HepG2 (cell line): Measurements from ENCODE around the gene MAT2A. TPM values are rescaled to one million over a fixed set of nuclear protein-coding genes. Genes with fewer than 3 reads are reported as not detected.

Experiments used
- ATAC-seq: fragments of 200-7000 bp; cut with Tn5 transposase; 3 replicates; pipeline ENCODE4 v1.9.1; 2020; ENCODE audit warnings: mild to moderate bottlenecking, moderate library complexity
- BruUV-seq: library from RNA; stranded (reverse); fragments of 400-500 nt; replicated peaks from 2 replicates; lab custom pipeline; 2021; lab: Mats Ljungman, UMichigan
- CTCF ChIA-PET: fragments of 300-600 bp; formaldehyde crosslinking; extraction: SDS; loops from one replicate; lab custom pipeline; 2021; ENCODE audit warnings: low total read pairs, inconsistent platforms, low intra/inter-chr PET ratio; lab: Yijun Ruan, JAX
- POLR2A ChIA-PET: fragments of 350-600 bp; sonication (Branson Sonifier 250); formaldehyde crosslinking; loops from one replicate; lab custom pipeline; 2020; ENCODE audit warnings: antibody characterized with exemption, inconsistent platforms; lab: Yijun Ruan, JAX
- DNase-seq: peaks from one replicate; pipeline ENCODE4 v3.0.0-alpha.2; 2015; ENCODE audit warnings: low spot score
- FAIRE-seq: peaks from 3 replicates; lab custom pipeline; 2011; peaks lifted over from hg19 to GRCh38; lab: Jason Lieb, UNC
- H2AFZ ChIP-seq: one replicate; pipeline ENCODE4 v1.6.1; 2011; ENCODE audit warnings: low read length, inconsistent platforms
- H3K27ac ChIP-seq: fragments of 300-600 bp; 3 replicates; pipeline ENCODE4 v1.8.0; 2011; ENCODE audit warnings: mixed run types, mild to moderate bottlenecking, mixed read lengths, low read length, inconsistent platforms; ENCODE audit not compliant: insufficient read depth; ENCODE audit errors: extremely low read length
- H3K27me3 ChIP-seq, 2 experiments: fragments of 200-600 bp in 1 of 2; 2 replicates in 1 of 2; 3 replicates in 1 of 2; pipeline versions ENCODE4 v1.6.0 to v1.8.0; 2011; ENCODE audit warnings: low read length in 2 of 2, mild to moderate bottlenecking in 2 of 2, moderate library complexity in 2 of 2, inconsistent platforms in 1 of 2; ENCODE audit not compliant: insufficient read depth in 2 of 2, control insufficient read depth in 1 of 2
- H3K36me3 ChIP-seq, 2 experiments: fragments of 200-600 bp in 1 of 2; replicated peaks in 1 of 2; 2 replicates in 1 of 2; 3 replicates in 1 of 2; pipeline versions ENCODE4 v1.5.1 to v1.8.0; 2011; ENCODE audit warnings: low read length in 2 of 2, inconsistent platforms in 1 of 2; ENCODE audit not compliant: insufficient read depth in 2 of 2, control insufficient read depth in 1 of 2
- H3K4me1 ChIP-seq: 2 replicates; pipeline ENCODE4 v1.5.1; 2012; ENCODE audit warnings: low read length, inconsistent platforms; ENCODE audit not compliant: insufficient read depth
- H3K4me2 ChIP-seq: 2 replicates; pipeline ENCODE4 v1.6.0; 2011; ENCODE audit warnings: low read depth, low read length, inconsistent platforms
- H3K4me3 ChIP-seq, 3 experiments: fragments of 200-600 bp in 1 of 3; sonication (generic), shearing (Covaris generic) in 1 of 3; replicated peaks in 1 of 3; 2 replicates each; pipeline ENCODE4 v1.5.1; 2011 to 2016; ENCODE audit warnings: low read length in 3 of 3, inconsistent platforms in 2 of 3, low read depth in 2 of 3, mild to moderate bottlenecking in 2 of 3, control low read depth in 1 of 3, mixed read lengths in 1 of 3; ENCODE audit not compliant: insufficient read depth in 1 of 3
- H3K79me2 ChIP-seq: one replicate; pipeline ENCODE4 v1.6.1; 2011; ENCODE audit warnings: low read length, inconsistent platforms; ENCODE audit not compliant: insufficient read depth
- H3K9ac ChIP-seq: 2 replicates; pipeline ENCODE4 v1.6.0; 2011; ENCODE audit warnings: mild to moderate bottlenecking, low read depth, low read length, inconsistent platforms; ENCODE audit not compliant: insufficient read depth
- H3K9me3 ChIP-seq: 2 replicates; pipeline ENCODE4 v1.5.1; 2012; ENCODE audit warnings: mild to moderate bottlenecking, low read length
- H4K20me1 ChIP-seq: 2 replicates; pipeline ENCODE4 v1.6.0; 2011; ENCODE audit warnings: inconsistent platforms, mild to moderate bottlenecking, low read length, moderate library complexity; ENCODE audit not compliant: insufficient read depth
- AGO1 ChIP-seq: fragments of 200-400 bp; formaldehyde crosslinking; IDR thresholded peaks from 2 replicates; pipeline ENCODE4 v1.6.1; 2017; ENCODE audit warnings: mild to moderate bottlenecking, low read depth, low read length, moderate library complexity; ENCODE audit not compliant: poor library complexity, severe bottlenecking
- FOXJ3 ChIP-seq: sonication (generic); formaldehyde crosslinking; IDR thresholded peaks from 2 replicates; pipeline ENCODE4 v1.4.0; 2020; ENCODE audit warnings: missing genetic modification reagents, mild to moderate bottlenecking, borderline replicate concordance
- IKZF5 ChIP-seq: IDR thresholded peaks from 2 replicates; pipeline ENCODE4 v1.6.1; 2018; ENCODE audit warnings: missing genetic modification reagents, mild to moderate bottlenecking, missing compliant biosample characterization
- KLF11 ChIP-seq: IDR thresholded peaks from 2 replicates; pipeline ENCODE4 v1.6.1; 2016; ENCODE audit warnings: missing compliant biosample characterization
- MLXIP ChIP-seq: sonication (generic); formaldehyde crosslinking; IDR thresholded peaks from 2 replicates; pipeline ENCODE4 v1.9.0; 2021; ENCODE audit warnings: missing genetic modification reagents, borderline replicate concordance
- NBN ChIP-seq: fragments of 450-650 bp; conservative IDR thresholded peaks from 2 replicates; pipeline ENCODE4 v1.6.1; 2017
- NR2F2 ChIP-seq: IDR thresholded peaks from 2 replicates; pipeline ENCODE4 v1.6.1; 2012; ENCODE audit warnings: low read depth, inconsistent platforms, borderline replicate concordance
- TCF7L2 ChIP-seq: IDR thresholded peaks from 2 replicates; pipeline ENCODE4 v1.6.1; 2011; ENCODE audit warnings: mild to moderate bottlenecking, low read depth, low read length, moderate library complexity
- ZNF569 ChIP-seq: sonication (generic); formaldehyde crosslinking; IDR thresholded peaks from 2 replicates; pipeline ENCODE4 v1.5.0; 2020; ENCODE audit warnings: mild to moderate bottlenecking, missing genetic modification reagents, moderate library complexity, borderline replicate concordance
- ZNF766 ChIP-seq: sonication (generic); formaldehyde crosslinking; IDR thresholded peaks from 2 replicates; pipeline ENCODE4 v1.5.0; 2020; ENCODE audit warnings: missing genetic modification reagents, borderline replicate concordance
- ZNF784 ChIP-seq: sonication (generic); formaldehyde crosslinking; IDR thresholded peaks from 2 replicates; pipeline ENCODE4 v1.5.1; 2020; ENCODE audit warnings: missing genetic modification reagents, mild to moderate bottlenecking, borderline replicate concordance
- ZZZ3 ChIP-seq: sonication (generic); formaldehyde crosslinking; IDR thresholded peaks from 2 replicates; pipeline ENCODE4 v1.4.0; 2020; ENCODE audit warnings: missing genetic modification reagents, mild to moderate bottlenecking, borderline replicate concordance
- WGBS: methylation state at CpG from one replicate; pipeline ENCODE4 v1.1.6; 2017; ENCODE audit warnings: low lambda C conversion rate; 5-methylcytosine and 5-hydroxymethylcytosine counted together
- in situ Hi-C: cut with HindIII; loops from 2 replicates; pipeline ENCODE4 v1.10.0; 2017; ENCODE audit warnings: low pct_unique_long_range_greater_than_20kb; ENCODE audit not compliant: extremely low pct_ligation_motif_present
- intact Hi-C: fragments of 100-400 bp; cut with micrococcal nuclease; formaldehyde crosslinking; loops from one replicate; pipeline ENCODE4 v1.10.0; 2022; ENCODE audit not compliant: unreplicated experiment
- polyA plus RNA-seq, 8 experiments: library from polyadenylated mRNA; depleted of rRNA in 3 of 8; stranded (reverse) in 7 of 8; unstranded in 1 of 8; fragments of >200 nt; fragmentation: Illumina TruSeq in 4 of 8; extraction: Trizol in 4 of 8; gene quantifications; 2 replicates each; pipeline versions ENCODE4 v1.2.1 to v1.2.3, GENCODE V29; 2011 to 2016; ENCODE audit warnings: low read depth in 4 of 8, missing spikeins in 1 of 8, mixed read lengths in 1 of 8; ENCODE audit not compliant: insufficient read depth in 1 of 8
- total RNA-seq, 5 experiments: library from RNA; depleted of rRNA; stranded (reverse); fragments of >200 nt; fragmentation: Illumina TruSeq; extraction: Trizol; gene quantifications; 2 replicates each; pipeline ENCODE4 v1.2.3, GENCODE V29; 2016; ENCODE audit warnings: low read depth in 1 of 5
- TF ChIP-seq, protein P1 (sequence below): sonication (generic); formaldehyde crosslinking; IDR thresholded peaks from 2 replicates; pipeline ENCODE4 v1.4.0; 2020; ENCODE audit warnings: missing genetic modification reagents
- TF ChIP-seq, protein P2 (sequence below): sonication (generic); formaldehyde crosslinking; IDR thresholded peaks from 2 replicates; pipeline ENCODE4 v1.8.0; 2022; ENCODE audit warnings: missing genetic modification reagents, low read depth, mild to moderate bottlenecking, borderline replicate concordance

MAT2A gene
- total and polyA plus RNA-seq, 2 of the 13 experiments (the other 11 are each of a cell fraction or from before 2014, with no cell fraction given), result 155 to 331 TPM

DNA sequence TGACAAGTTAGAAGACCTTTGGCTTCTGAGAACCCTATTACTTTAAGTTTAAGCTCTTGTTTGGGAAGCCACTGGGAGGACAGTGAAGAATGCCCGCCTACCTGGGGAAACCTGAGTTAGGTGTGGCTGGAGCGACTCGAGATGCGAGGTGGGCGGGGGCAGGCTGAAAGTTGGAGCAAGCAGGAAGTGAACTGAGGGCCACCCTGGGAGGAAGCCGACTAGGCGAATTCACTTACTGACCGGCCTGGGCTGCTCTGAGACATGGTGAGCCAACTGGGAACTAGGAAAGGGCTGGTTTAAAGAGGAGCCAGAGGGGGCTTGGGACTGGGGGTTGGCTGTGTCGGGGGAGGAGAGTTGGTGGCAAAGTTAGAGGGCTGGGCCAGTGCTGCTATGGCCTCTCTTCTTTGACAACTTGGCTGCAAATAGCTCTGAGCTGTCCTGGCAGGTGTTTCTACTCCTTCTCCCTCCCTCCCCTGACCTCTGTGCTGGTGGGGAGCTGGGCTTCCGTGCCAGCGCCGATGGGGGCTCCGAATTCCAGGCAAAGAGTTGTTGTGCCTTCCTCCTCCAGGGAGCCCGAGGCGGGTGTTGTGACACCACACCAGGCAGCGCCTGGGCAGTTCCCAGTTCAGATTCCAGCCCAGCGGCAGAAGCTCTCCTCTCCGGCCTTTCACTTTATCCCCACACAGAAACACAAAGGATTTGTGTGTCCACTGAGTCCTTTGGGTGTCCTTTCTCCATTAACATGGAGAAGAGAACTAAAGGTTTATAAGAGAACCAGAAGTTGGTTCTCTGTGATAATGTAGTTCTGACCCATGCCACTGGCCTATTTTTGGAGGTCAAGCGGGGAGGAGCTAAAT lies 38.6 kb downstream of the MAT2A start, which contains the start of gene VAMP8:
Gene VAMP8 (plus strand): TSS at position 201 of the 857 bp plus-strand sequence. CDS start 61 bp downstream, at position 262.
- intact Hi-C loops, result loop anchor here (1.0 to 2.0 kb wide), 3 partner anchors 8 to 25 kb away; partner anchors contain the start of genes GGCX and TMEM150A
- Histone ChIP-seq H3K9ac (peak within 1 kb of the TSS; percentile 80), H3K9me3 (no peaks in the 10 kb centered on the region), H2AFZ (peak within 1 kb of the TSS; percentile 84), H3K4me3 (peak within 1 kb of the TSS; percentile 79 to 90 (median 87)), H3K27ac (peak within 1 kb of the TSS; percentile 64), H3K36me3 (peaks cover 0 to 7% of the 10 kb centered on the region in 2 experiments; a peak in 4 of 5 replicates), H3K79me2 (peaks cover 12% of the 10 kb centered on the region), H3K4me1 (peaks cover 58% of the 10 kb centered on the region), H3K4me2 (peak within 1 kb of the TSS; percentile 95), H3K27me3 (peaks cover 0 to 3% of the 10 kb centered on the region in 2 experiments; a peak in 2 of 5 replicates), H4K20me1 (no peaks in the 10 kb centered on the region)
- peak; percentile 44 for DNase-seq
- CTCF ChIA-PET, result no interaction called here
- no TSS peak for BruUV-seq
- in situ Hi-C loops, result no loop called here
- peak; percentile 15 for FAIRE-seq
- POLR2A ChIA-PET, result interaction anchor here (0.7 to 12.7 kb wide), 23 partner anchors 8 to 178 kb away, joined by 3 to 201 read pairs (median 8); partner anchors contain the start of genes C2orf68, GGCX, MAT2A and RNF181
- 2% methylated on average over 19 of the region's 19 CpGs for WGBS
- peak; percentile 86 for ATAC-seq
- TF ChIP-seq NBN, result no peak
- no peak for TF ChIP-seq ZZZ3 (CRISPR knock-in tag)
- no peak for TF ChIP-seq ZNF766 (CRISPR knock-in tag)
- TF ChIP-seq, protein P1, sequence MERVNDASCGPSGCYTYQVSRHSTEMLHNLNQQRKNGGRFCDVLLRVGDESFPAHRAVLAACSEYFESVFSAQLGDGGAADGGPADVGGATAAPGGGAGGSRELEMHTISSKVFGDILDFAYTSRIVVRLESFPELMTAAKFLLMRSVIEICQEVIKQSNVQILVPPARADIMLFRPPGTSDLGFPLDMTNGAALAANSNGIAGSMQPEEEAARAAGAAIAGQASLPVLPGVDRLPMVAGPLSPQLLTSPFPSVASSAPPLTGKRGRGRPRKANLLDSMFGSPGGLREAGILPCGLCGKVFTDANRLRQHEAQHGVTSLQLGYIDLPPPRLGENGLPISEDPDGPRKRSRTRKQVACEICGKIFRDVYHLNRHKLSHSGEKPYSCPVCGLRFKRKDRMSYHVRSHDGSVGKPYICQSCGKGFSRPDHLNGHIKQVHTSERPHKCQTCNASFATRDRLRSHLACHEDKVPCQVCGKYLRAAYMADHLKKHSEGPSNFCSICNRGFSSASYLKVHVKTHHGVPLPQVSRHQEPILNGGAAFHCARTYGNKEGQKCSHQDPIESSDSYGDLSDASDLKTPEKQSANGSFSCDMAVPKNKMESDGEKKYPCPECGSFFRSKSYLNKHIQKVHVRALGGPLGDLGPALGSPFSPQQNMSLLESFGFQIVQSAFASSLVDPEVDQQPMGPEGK, result peak; percentile 50; the same call in 1 of the 2 replicates
- TF ChIP-seq MLXIP (CRISPR knock-in tag), result no peak
- no peak for TF ChIP-seq ZNF569 (CRISPR knock-in tag)
- no peak; the same call in 1 of the 2 replicates for TF ChIP-seq KLF11 (CRISPR knock-in tag)
- TF ChIP-seq NR2F2, result 0 out of 2 replicates have a peak, but pooled peaks have one; percentile 44
- no peak for TF ChIP-seq TCF7L2
- TF ChIP-seq ZNF784 (CRISPR knock-in tag), result 0 out of 2 replicates have a peak, but pooled peaks have one; percentile 68
- TF ChIP-seq IKZF5 (CRISPR knock-in tag), result no peak; the same call in 1 of the 2 replicates
- TF ChIP-seq FOXJ3 (CRISPR knock-in tag), result no peak
- peak; percentile 42 for TF ChIP-seq AGO1
- TF ChIP-seq, protein P2, sequence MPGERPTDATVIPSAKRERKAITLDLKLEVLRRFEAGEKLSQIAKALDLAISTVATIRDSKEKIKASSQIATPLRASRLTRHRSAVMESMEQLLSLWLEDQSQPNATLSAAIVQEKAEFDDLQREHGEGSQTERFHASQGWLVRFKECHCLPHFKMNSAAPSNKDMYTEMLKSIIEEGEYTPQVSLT (CRISPR knock-in tag), result no peak
